HG02571 (cell line): ENCODE data around the gene ZNF396.

ENCODE experiments used
- ATAC-seq: cut with Tn5 transposase; IDR thresholded peaks from one replicate; pipeline ENCODE4 v1.9.1; 2021; ENCODE audit warnings: mild to moderate bottlenecking, moderate library complexity; ENCODE audit not compliant: unreplicated experiment

The ZNF396 gene

GRCh38 chr18:35343488-35343935 is 33.6 kb downstream of the ZNF396 start:
- ATAC-seq, result no peak

GRCh38 chr18:35337286-35337685 is 39.9 kb downstream of the ZNF396 start:
- no peak for ATAC-seq

GRCh38 chr18:35335866-35336265 is 41.3 kb downstream of the ZNF396 start:
- ATAC-seq, result no peak

- ATAC-seq, result no peak
These were observed 42.3 kb downstream of the ZNF396 start for GRCh38 chr18:35334821-35335220.

- no peak for ATAC-seq
These were observed 42.9 kb downstream of the ZNF396 start for GRCh38 chr18:35334212-35334611.

GRCh38 chr18:35331367-35332087 is 45.6 kb downstream of the ZNF396 start:
- no peak for ATAC-seq

- ATAC-seq, result no peak
These were observed 48.3 kb downstream of the ZNF396 start for GRCh38 chr18:35328868-35329267.

GRCh38 chr18:35326695-35327387 is 50.3 kb downstream of the ZNF396 start:
- no peak for ATAC-seq

GRCh38 chr18:35324926-35325655 is 52.0 kb downstream of the ZNF396 start:
- no peak for ATAC-seq

- no peak for ATAC-seq
These were observed 54.4 kb downstream of the ZNF396 start for GRCh38 chr18:35322486-35323458.
